HCT116 (cell line): ENCODE measurements around the gene GNPTAB. TPM values are rescaled to one million over a fixed set of nuclear protein-coding genes. Genes with fewer than 3 reads are reported as not detected.

Experiments used
- ATAC-seq: fragments of 200-7000 bp; cut with Tn5 transposase; 2 replicates; pipeline ENCODE4 v1.9.1; 2020; ENCODE audit warnings: mild to moderate bottlenecking, moderate library complexity
- BruUV-seq: library from RNA; stranded (reverse); fragments of 400-500 nt; replicated peaks from 2 replicates; lab custom pipeline; 2021; lab: Mats Ljungman, UMichigan
- CTCF ChIA-PET: fragments of 300-600 bp; sonication (Branson Sonifier 250); formaldehyde crosslinking; loops from one replicate; lab custom pipeline; 2021; ENCODE audit warnings: antibody characterized with exemption; lab: Charles Lee
- POLR2A ChIA-PET: fragments of 300-600, 350-600 bp; sonication (Branson Sonifier 250); formaldehyde crosslinking; loops from one replicate; lab custom pipeline; 2021; ENCODE audit warnings: antibody characterized with exemption; lab: Charles Lee
- RAD21 ChIA-PET, 2 experiments: fragments of 300-600 bp; sonication (Branson Sonifier 250); formaldehyde crosslinking; loops; one replicate each; lab custom pipeline; 2023; ENCODE audit warnings: low total read pairs in 2 of 2; ENCODE audit not compliant: uncharacterized antibody in 2 of 2, unreplicated experiment in 2 of 2, low non-redundant PET in 1 of 2; lab: Charles Lee
- DNase-seq: peaks from one replicate; pipeline ENCODE4 v3.0.0-alpha.2; 2010; ENCODE audit warnings: low read depth, low spot score
- H2AFZ ChIP-seq: fragments of 200-600 bp; shearing (Covaris generic), sonication (generic); 2 replicates; pipeline ENCODE4 v1.6.1; 2017; ENCODE audit warnings: low read depth, mixed run types, mixed read lengths, antibody characterized with exemption, low read length; ENCODE audit not compliant: poor library complexity, severe bottlenecking
- H3K27ac ChIP-seq: 2 replicates; pipeline ENCODE4 v1.5.1; 2012; ENCODE audit warnings: low read depth, low read length
- H3K27me3 ChIP-seq: fragments of 200-600 bp; sonication (generic); 2 replicates; pipeline ENCODE4 v1.6.1; 2016; ENCODE audit warnings: mixed run types, low read length, mixed read lengths; ENCODE audit not compliant: insufficient read depth
- H3K36me3 ChIP-seq, 2 experiments: fragments of 200-500 bp in 1 of 2; fragments of 200-600 bp in 1 of 2; sonication (Bioruptor generic) in 1 of 2; sonication (generic) in 1 of 2; 2 replicates each; pipeline versions ENCODE4 v1.5.1 to v1.6.1; 2014 to 2016; ENCODE audit warnings: low read length in 2 of 2, inconsistent platforms in 1 of 2, mixed read lengths in 1 of 2, mixed run types in 1 of 2; ENCODE audit not compliant: insufficient read depth in 2 of 2, control insufficient read depth in 1 of 2
- H3K4me1 ChIP-seq, 2 experiments: fragments of 200-600 bp in 1 of 2; sonication (generic) in 1 of 2; 2 replicates each; pipeline versions ENCODE4 v1.5.1 to v1.6.1; 2012 to 2017; ENCODE audit warnings: low read length in 2 of 2, inconsistent platforms in 1 of 2, mild to moderate bottlenecking in 1 of 2, mixed read lengths in 1 of 2, mixed run types in 1 of 2, moderate library complexity in 1 of 2; ENCODE audit not compliant: insufficient read depth in 2 of 2, control insufficient read depth in 1 of 2
- H3K4me2 ChIP-seq: fragments of 200-600 bp; sonication (generic); 2 replicates; pipeline ENCODE4 v1.6.1; 2017; ENCODE audit warnings: mixed run types, low read length, mixed read lengths
- H3K4me3 ChIP-seq, 2 experiments: fragments of 200-600 bp in 1 of 2; sonication (generic) in 1 of 2; replicated peaks in 1 of 2; 2 replicates each; pipeline ENCODE4 v1.5.1; 2011 to 2016; ENCODE audit warnings: low read length in 2 of 2, control low read depth in 1 of 2, low read depth in 1 of 2, mild to moderate bottlenecking in 1 of 2, mixed read lengths in 1 of 2, mixed run types in 1 of 2
- H3K79me2 ChIP-seq: fragments of 200-600 bp; sonication (generic); 2 replicates; pipeline ENCODE4 v1.6.1; 2017; ENCODE audit warnings: mild to moderate bottlenecking, mixed run types, low read length, moderate library complexity, mixed read lengths; ENCODE audit not compliant: insufficient read depth
- H3K9ac ChIP-seq: fragments of 200-600 bp; sonication (generic); 2 replicates; pipeline ENCODE4 v1.6.1; 2016; ENCODE audit warnings: low read length, mixed read lengths
- H3K9me2 ChIP-seq: fragments of 200-600 bp; sonication (generic), shearing (Covaris generic); 2 replicates; pipeline ENCODE4 v1.6.1; 2017; ENCODE audit warnings: mixed run types, mild to moderate bottlenecking, moderate library complexity; ENCODE audit not compliant: insufficient read depth
- H3K9me3 ChIP-seq, 2 experiments: fragments of 200-500 bp in 1 of 2; fragments of 200-600 bp in 1 of 2; sonication (Bioruptor generic) in 1 of 2; sonication (generic) in 1 of 2; 2 replicates each; pipeline ENCODE4 v1.6.1; 2014 to 2017; ENCODE audit warnings: low read length in 2 of 2, mixed read lengths in 2 of 2, inconsistent platforms in 1 of 2, low read depth in 1 of 2, mild to moderate bottlenecking in 1 of 2, mixed run types in 1 of 2, moderate library complexity in 1 of 2; ENCODE audit not compliant: control insufficient read depth in 1 of 2, insufficient read depth in 1 of 2
- H4K20me1 ChIP-seq: fragments of 200-600 bp; sonication (generic), shearing (Covaris generic); 2 replicates; pipeline ENCODE4 v1.6.1; 2017; ENCODE audit warnings: mixed run types, mild to moderate bottlenecking, moderate library complexity; ENCODE audit not compliant: insufficient read depth
- ATF3 ChIP-seq: IDR thresholded peaks from 2 replicates; pipeline ENCODE4 v1.6.1; 2012
- CBX3 ChIP-seq: IDR thresholded peaks from 2 replicates; pipeline ENCODE4 v1.6.1; 2012; ENCODE audit warnings: low read depth
- EZH2phosphoT487 ChIP-seq: fragments of 200-600 bp; IDR thresholded peaks from 2 replicates; pipeline ENCODE4 v1.6.1; 2018; ENCODE audit warnings: antibody characterized with exemption, borderline replicate concordance
- JUND ChIP-seq: IDR thresholded peaks from 2 replicates; pipeline ENCODE4 v1.6.1; 2012
- POLR2A ChIP-seq: IDR thresholded peaks from 2 replicates; pipeline ENCODE4 v1.7.0; 2011; ENCODE audit warnings: borderline replicate concordance; ENCODE audit not compliant: insufficient read depth, insufficient read length; ENCODE audit errors: extremely low read depth
- POLR2AphosphoS5 ChIP-seq: IDR thresholded peaks from 2 replicates; pipeline ENCODE4 v1.6.1; 2011; ENCODE audit warnings: mild to moderate bottlenecking, low read depth, low read length, moderate library complexity
- RAD21 ChIP-seq: IDR thresholded peaks from 2 replicates; pipeline ENCODE4 v1.6.1; 2012; ENCODE audit warnings: low read depth, mild to moderate bottlenecking
- SIN3A ChIP-seq: IDR thresholded peaks from 2 replicates; pipeline ENCODE4 v1.6.1; 2012; ENCODE audit warnings: low read depth
- SP1 ChIP-seq: IDR thresholded peaks from 2 replicates; pipeline ENCODE4 v1.6.1; 2012; ENCODE audit warnings: low read depth
- ZNF274 ChIP-seq: fragments of 200-500 bp; sonication (Bioruptor generic); IDR thresholded peaks from 2 replicates; pipeline ENCODE4 v1.6.1; 2014; ENCODE audit warnings: mild to moderate bottlenecking, low read depth, low read length, inconsistent platforms
- intact Hi-C: fragments of 100-400 bp; cut with micrococcal nuclease; formaldehyde crosslinking; loops from 2 replicates; pipeline ENCODE4 v1.10.0; 2022
- total RNA-seq: library from RNA; stranded (reverse); gene quantifications from one replicate; pipeline ENCODE4 v1.2.1, GENCODE V29; 2021; ENCODE audit not compliant: unreplicated experiment
- TF ChIP-seq, protein P1 (sequence below): IDR thresholded peaks from 2 replicates; pipeline ENCODE4 v1.6.1; 2012; ENCODE audit warnings: low read depth
- TF ChIP-seq, protein P2 (sequence below), 3 experiments: fragments of 200-600 bp in 1 of 3; sonication (generic) in 1 of 3; IDR thresholded peaks in 2 of 3; conservative IDR thresholded peaks in 1 of 3; 2 replicates each; pipeline ENCODE4 v1.5.1; 2012 to 2017; ENCODE audit warnings: low read depth in 2 of 3, low read length in 2 of 3, antibody characterized with exemption in 1 of 3, borderline replicate concordance in 1 of 3, control low read depth in 1 of 3, mild to moderate bottlenecking in 1 of 3, mixed read lengths in 1 of 3, mixed run types in 1 of 3, moderate library complexity in 1 of 3; ENCODE audit not compliant: insufficient read depth in 1 of 3

The GNPTAB gene
- total RNA-seq, 1 experiment from 2014 or later: 41.4 TPM

GRCh38 chr12:101703487-101703886, 127.3 kb downstream of the GNPTAB start (continued):
- TF ChIP-seq, protein P1, sequence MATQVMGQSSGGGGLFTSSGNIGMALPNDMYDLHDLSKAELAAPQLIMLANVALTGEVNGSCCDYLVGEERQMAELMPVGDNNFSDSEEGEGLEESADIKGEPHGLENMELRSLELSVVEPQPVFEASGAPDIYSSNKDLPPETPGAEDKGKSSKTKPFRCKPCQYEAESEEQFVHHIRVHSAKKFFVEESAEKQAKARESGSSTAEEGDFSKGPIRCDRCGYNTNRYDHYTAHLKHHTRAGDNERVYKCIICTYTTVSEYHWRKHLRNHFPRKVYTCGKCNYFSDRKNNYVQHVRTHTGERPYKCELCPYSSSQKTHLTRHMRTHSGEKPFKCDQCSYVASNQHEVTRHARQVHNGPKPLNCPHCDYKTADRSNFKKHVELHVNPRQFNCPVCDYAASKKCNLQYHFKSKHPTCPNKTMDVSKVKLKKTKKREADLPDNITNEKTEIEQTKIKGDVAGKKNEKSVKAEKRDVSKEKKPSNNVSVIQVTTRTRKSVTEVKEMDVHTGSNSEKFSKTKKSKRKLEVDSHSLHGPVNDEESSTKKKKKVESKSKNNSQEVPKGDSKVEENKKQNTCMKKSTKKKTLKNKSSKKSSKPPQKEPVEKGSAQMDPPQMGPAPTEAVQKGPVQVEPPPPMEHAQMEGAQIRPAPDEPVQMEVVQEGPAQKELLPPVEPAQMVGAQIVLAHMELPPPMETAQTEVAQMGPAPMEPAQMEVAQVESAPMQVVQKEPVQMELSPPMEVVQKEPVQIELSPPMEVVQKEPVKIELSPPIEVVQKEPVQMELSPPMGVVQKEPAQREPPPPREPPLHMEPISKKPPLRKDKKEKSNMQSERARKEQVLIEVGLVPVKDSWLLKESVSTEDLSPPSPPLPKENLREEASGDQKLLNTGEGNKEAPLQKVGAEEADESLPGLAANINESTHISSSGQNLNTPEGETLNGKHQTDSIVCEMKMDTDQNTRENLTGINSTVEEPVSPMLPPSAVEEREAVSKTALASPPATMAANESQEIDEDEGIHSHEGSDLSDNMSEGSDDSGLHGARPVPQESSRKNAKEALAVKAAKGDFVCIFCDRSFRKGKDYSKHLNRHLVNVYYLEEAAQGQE: no peak
- TF ChIP-seq, protein P2, sequence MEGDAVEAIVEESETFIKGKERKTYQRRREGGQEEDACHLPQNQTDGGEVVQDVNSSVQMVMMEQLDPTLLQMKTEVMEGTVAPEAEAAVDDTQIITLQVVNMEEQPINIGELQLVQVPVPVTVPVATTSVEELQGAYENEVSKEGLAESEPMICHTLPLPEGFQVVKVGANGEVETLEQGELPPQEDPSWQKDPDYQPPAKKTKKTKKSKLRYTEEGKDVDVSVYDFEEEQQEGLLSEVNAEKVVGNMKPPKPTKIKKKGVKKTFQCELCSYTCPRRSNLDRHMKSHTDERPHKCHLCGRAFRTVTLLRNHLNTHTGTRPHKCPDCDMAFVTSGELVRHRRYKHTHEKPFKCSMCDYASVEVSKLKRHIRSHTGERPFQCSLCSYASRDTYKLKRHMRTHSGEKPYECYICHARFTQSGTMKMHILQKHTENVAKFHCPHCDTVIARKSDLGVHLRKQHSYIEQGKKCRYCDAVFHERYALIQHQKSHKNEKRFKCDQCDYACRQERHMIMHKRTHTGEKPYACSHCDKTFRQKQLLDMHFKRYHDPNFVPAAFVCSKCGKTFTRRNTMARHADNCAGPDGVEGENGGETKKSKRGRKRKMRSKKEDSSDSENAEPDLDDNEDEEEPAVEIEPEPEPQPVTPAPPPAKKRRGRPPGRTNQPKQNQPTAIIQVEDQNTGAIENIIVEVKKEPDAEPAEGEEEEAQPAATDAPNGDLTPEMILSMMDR (IDR thresholded peaks at IDR 0.05 in 2 of 3, conservative IDR thresholded peaks at IDR 0.05 in 1 of 3; ENCODE audit: borderline replicate concordance in 1 of 3, insufficient read depth in 1 of 3, low read depth in 2 of 3, low read length in 2 of 3): no peak
- no peak for TF ChIP-seq POLR2AphosphoS5

DNA sequence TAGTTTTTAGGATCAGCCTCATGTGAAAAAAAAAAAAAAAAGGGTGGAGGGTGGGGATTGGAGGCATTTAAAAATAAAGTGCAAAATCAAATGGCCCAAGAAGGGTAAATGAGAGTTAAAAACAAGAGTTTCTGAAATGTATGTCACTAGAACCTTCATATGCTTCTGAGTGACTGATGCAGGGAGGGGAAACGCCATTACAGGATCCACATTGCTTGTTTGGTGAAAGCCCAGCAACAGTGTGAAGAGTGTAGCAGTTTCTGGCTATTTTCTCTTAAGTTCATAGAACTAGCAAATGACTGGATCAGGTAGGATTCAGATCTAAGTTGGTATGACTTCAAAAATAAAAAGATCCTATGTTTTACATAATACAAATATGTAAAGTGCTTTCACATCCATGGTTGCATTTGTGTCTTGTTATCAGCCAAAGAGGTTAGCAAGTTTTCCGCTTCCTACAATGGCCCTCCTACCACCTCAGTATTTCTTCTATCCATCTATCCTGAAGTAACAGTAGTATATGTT, 130.4 kb downstream of the GNPTAB start:
- RAD21 ChIA-PET: no interaction called here
- TF ChIP-seq SIN3A: no peak
- no peak for TF ChIP-seq SP1
- TF ChIP-seq EZH2phosphoT487: no peak
- no peak for TF ChIP-seq JUND
- TF ChIP-seq ATF3: no peak
- TF ChIP-seq, protein P2 (IDR thresholded peaks at IDR 0.05 in 2 of 3, conservative IDR thresholded peaks at IDR 0.05 in 1 of 3; ENCODE audit: borderline replicate concordance in 1 of 3, insufficient read depth in 1 of 3, low read depth in 2 of 3, low read length in 2 of 3): no peak
- TF ChIP-seq ZNF274: no peak
- no peak for TF ChIP-seq CBX3
- TF ChIP-seq RAD21: no peak
- TF ChIP-seq, protein P1: no peak
- TF ChIP-seq POLR2AphosphoS5: no peak
- no peak for TF ChIP-seq POLR2A

More for the DNA sequence above, 130.4 kb downstream of the GNPTAB start:
- Histone ChIP-seq H3K27ac (no peak overlapping the region), H3K27me3 (no peaks in the 10 kb centered on the region), H2AFZ (no peak overlapping the region), H3K9me3 (no peaks in the 10 kb centered on the region), H3K79me2 (peaks cover 62% of the 10 kb centered on the region), H3K9ac (no peak overlapping the region), H3K4me1 (peaks cover 8 to 15% of the 10 kb centered on the region in 2 experiments; a peak in 3 of 4 replicates), H3K4me3 (no peak overlapping the region), H3K4me2 (no peak overlapping the region), H3K36me3 (no peaks in the 10 kb centered on the region), H4K20me1 (no peaks in the 10 kb centered on the region), H3K9me2 (no peaks in the 10 kb centered on the region)
- CTCF ChIA-PET: no interaction called here
- ATAC-seq (no peak), DNase-seq (no peak)
- POLR2A ChIA-PET: no interaction called here
- BruUV-seq: no TSS peak
- intact Hi-C loops: no loop called here
